HepG2 (cell line): Measurements from ENCODE around the gene FAAP100. TPM values are rescaled to one million over a fixed set of nuclear protein-coding genes. Genes with fewer than 3 reads are reported as not detected.
A peak's percentile ranks its signal among the peaks of the same experiment; 100 is the strongest.

Experiments
- AKAP8 ChIP-seq: sonication (generic); formaldehyde crosslinking; IDR thresholded peaks from 2 replicates; pipeline ENCODE4 v1.5.1; 2020; ENCODE audit warnings: mild to moderate bottlenecking, missing genetic modification reagents
- BRD4 ChIP-seq: sonication (generic); formaldehyde crosslinking; IDR thresholded peaks from 2 replicates; pipeline ENCODE4 v1.4.0; 2020; ENCODE audit warnings: missing genetic modification reagents
- CEBPG ChIP-seq: IDR thresholded peaks from 2 replicates; pipeline ENCODE4 v1.6.1; 2016
- DMAP1 ChIP-seq: IDR thresholded peaks from 2 replicates; pipeline ENCODE4 v1.6.1; 2016
- E2F1 ChIP-seq: sonication (generic); formaldehyde crosslinking; IDR thresholded peaks from 2 replicates; pipeline ENCODE4 v1.5.0; 2020; ENCODE audit warnings: missing genetic modification reagents
- ETV6 ChIP-seq: sonication (generic); formaldehyde crosslinking; conservative IDR thresholded peaks from 2 replicates; pipeline ENCODE4 v1.4.0; 2020; ENCODE audit warnings: missing genetic modification reagents
- GTF2F1 ChIP-seq: fragments of 150-350 bp; IDR thresholded peaks from 2 replicates; pipeline ENCODE4 v1.6.1; 2014; ENCODE audit warnings: low read length
- PLRG1 ChIP-seq: fragments of 450-650 bp; conservative IDR thresholded peaks from 2 replicates; pipeline ENCODE4 v1.6.1; 2016
- PRDM4 ChIP-seq: sonication (generic); formaldehyde crosslinking; IDR thresholded peaks from 2 replicates; pipeline ENCODE4 v1.9.0; 2021; ENCODE audit warnings: missing genetic modification reagents, borderline replicate concordance
- SP5 ChIP-seq: IDR thresholded peaks from 2 replicates; pipeline ENCODE4 v1.6.1; 2016; ENCODE audit warnings: low read depth, borderline replicate concordance
- XRCC5 ChIP-seq: fragments of 200-400 bp; formaldehyde crosslinking; optimal IDR thresholded peaks from 2 replicates; pipeline ENCODE3; 2017; ENCODE audit warnings: mild to moderate bottlenecking, low read length
- ZNF264 ChIP-seq: sonication (generic); formaldehyde crosslinking; IDR thresholded peaks from 2 replicates; pipeline ENCODE4 v1.4.0; 2020; ENCODE audit warnings: missing genetic modification reagents
- ZNF34 ChIP-seq: sonication (generic); formaldehyde crosslinking; IDR thresholded peaks from 2 replicates; pipeline ENCODE4 v1.4.0; 2020; ENCODE audit warnings: mild to moderate bottlenecking, missing genetic modification reagents, borderline replicate concordance
- ZNF790 ChIP-seq: sonication (generic); formaldehyde crosslinking; IDR thresholded peaks from 2 replicates; pipeline ENCODE4 v1.8.0; 2022; ENCODE audit warnings: missing genetic modification reagents, mild to moderate bottlenecking, borderline replicate concordance
- ZSCAN20 ChIP-seq: sonication (generic); formaldehyde crosslinking; IDR thresholded peaks from 2 replicates; pipeline ENCODE4 v1.4.0; 2020; ENCODE audit warnings: missing genetic modification reagents, mild to moderate bottlenecking, borderline replicate concordance
- polyA plus RNA-seq, 8 experiments: library from polyadenylated mRNA; depleted of rRNA in 3 of 8; stranded (reverse) in 7 of 8; unstranded in 1 of 8; fragments of >200 nt; fragmentation: Illumina TruSeq in 4 of 8; extraction: Trizol in 4 of 8; gene quantifications; 2 replicates each; pipeline versions ENCODE4 v1.2.1 to v1.2.3, GENCODE V29; 2011 to 2016; ENCODE audit warnings: low read depth in 4 of 8, missing spikeins in 1 of 8, mixed read lengths in 1 of 8; ENCODE audit not compliant: insufficient read depth in 1 of 8
- total RNA-seq, 5 experiments: library from RNA; depleted of rRNA; stranded (reverse); fragments of >200 nt; fragmentation: Illumina TruSeq; extraction: Trizol; gene quantifications; 2 replicates each; pipeline ENCODE4 v1.2.3, GENCODE V29; 2016; ENCODE audit warnings: low read depth in 1 of 5
- TF ChIP-seq, protein P1 (sequence below): sonication (generic); formaldehyde crosslinking; IDR thresholded peaks from 2 replicates; pipeline ENCODE4 v1.5.0; 2020; ENCODE audit warnings: mild to moderate bottlenecking, missing genetic modification reagents, borderline replicate concordance
- TF ChIP-seq, protein P2 (sequence below): sonication (generic); formaldehyde crosslinking; IDR thresholded peaks from 2 replicates; pipeline ENCODE4 v1.5.0; 2020; ENCODE audit warnings: mild to moderate bottlenecking, missing genetic modification reagents, moderate library complexity

The FAAP100 gene
- total and polyA plus RNA-seq, 2 of the 13 experiments (the other 11 are each of a cell fraction or from before 2014, with no cell fraction given), result 7.6 to 20.8 TPM

GRCh38 chr17:81537343-81537855 is 14.8 kb downstream of the FAAP100 start (continued):
- TF ChIP-seq E2F1 (no peak), ZNF790 (CRISPR knock-in tag) (no peak), ZSCAN20 (CRISPR knock-in tag) (no peak), ZNF264 (CRISPR knock-in tag) (no peak), ZNF34 (CRISPR knock-in tag) (no peak), AKAP8 (CRISPR knock-in tag) (peak; percentile 46; the same call in 1 of the 2 replicates), XRCC5 (peak; percentile 35), CEBPG (no peak), DMAP1 (CRISPR knock-in tag) (no peak), GTF2F1 (no peak), SP5 (CRISPR knock-in tag) (no peak), ETV6 (CRISPR knock-in tag) (no peak), BRD4 (no peak), PLRG1 (no peak), PRDM4 (no peak)
- TF ChIP-seq, protein P1, sequence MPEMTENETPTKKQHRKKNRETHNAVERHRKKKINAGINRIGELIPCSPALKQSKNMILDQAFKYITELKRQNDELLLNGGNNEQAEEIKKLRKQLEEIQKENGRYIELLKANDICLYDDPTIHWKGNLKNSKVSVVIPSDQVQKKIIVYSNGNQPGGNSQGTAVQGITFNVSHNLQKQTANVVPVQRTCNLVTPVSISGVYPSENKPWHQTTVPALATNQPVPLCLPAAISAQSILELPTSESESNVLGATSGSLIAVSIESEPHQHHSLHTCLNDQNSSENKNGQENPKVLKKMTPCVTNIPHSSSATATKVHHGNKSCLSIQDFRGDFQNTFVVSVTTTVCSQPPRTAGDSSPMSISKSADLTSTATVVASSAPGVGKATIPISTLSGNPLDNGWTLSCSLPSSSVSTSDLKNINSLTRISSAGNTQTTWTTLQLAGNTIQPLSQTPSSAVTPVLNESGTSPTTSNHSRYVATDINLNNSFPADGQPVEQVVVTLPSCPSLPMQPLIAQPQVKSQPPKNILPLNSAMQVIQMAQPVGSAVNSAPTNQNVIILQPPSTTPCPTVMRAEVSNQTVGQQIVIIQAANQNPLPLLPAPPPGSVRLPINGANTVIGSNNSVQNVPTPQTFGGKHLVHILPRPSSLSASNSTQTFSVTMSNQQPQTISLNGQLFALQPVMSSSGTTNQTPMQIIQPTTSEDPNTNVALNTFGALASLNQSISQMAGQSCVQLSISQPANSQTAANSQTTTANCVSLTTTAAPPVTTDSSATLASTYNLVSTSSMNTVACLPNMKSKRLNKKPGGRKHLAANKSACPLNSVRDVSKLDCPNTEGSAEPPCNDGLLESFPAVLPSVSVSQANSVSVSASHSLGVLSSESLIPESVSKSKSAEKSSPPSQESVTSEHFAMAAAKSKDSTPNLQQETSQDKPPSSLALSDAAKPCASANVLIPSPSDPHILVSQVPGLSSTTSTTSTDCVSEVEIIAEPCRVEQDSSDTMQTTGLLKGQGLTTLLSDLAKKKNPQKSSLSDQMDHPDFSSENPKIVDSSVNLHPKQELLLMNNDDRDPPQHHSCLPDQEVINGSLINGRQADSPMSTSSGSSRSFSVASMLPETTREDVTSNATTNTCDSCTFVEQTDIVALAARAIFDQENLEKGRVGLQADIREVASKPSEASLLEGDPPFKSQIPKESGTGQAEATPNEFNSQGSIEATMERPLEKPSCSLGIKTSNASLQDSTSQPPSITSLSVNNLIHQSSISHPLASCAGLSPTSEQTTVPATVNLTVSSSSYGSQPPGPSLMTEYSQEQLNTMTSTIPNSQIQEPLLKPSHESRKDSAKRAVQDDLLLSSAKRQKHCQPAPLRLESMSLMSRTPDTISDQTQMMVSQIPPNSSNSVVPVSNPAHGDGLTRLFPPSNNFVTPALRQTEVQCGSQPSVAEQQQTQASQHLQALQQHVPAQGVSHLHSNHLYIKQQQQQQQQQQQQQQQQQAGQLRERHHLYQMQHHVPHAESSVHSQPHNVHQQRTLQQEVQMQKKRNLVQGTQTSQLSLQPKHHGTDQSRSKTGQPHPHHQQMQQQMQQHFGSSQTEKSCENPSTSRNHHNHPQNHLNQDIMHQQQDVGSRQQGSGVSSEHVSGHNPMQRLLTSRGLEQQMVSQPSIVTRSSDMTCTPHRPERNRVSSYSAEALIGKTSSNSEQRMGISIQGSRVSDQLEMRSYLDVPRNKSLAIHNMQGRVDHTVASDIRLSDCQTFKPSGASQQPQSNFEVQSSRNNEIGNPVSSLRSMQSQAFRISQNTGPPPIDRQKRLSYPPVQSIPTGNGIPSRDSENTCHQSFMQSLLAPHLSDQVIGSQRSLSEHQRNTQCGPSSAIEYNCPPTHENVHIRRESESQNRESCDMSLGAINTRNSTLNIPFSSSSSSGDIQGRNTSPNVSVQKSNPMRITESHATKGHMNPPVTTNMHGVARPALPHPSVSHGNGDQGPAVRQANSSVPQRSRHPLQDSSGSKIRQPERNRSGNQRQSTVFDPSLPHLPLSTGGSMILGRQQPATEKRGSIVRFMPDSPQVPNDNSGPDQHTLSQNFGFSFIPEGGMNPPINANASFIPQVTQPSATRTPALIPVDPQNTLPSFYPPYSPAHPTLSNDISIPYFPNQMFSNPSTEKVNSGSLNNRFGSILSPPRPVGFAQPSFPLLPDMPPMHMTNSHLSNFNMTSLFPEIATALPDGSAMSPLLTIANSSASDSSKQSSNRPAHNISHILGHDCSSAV (CRISPR knock-in tag), result no peak
- TF ChIP-seq, protein P2, sequence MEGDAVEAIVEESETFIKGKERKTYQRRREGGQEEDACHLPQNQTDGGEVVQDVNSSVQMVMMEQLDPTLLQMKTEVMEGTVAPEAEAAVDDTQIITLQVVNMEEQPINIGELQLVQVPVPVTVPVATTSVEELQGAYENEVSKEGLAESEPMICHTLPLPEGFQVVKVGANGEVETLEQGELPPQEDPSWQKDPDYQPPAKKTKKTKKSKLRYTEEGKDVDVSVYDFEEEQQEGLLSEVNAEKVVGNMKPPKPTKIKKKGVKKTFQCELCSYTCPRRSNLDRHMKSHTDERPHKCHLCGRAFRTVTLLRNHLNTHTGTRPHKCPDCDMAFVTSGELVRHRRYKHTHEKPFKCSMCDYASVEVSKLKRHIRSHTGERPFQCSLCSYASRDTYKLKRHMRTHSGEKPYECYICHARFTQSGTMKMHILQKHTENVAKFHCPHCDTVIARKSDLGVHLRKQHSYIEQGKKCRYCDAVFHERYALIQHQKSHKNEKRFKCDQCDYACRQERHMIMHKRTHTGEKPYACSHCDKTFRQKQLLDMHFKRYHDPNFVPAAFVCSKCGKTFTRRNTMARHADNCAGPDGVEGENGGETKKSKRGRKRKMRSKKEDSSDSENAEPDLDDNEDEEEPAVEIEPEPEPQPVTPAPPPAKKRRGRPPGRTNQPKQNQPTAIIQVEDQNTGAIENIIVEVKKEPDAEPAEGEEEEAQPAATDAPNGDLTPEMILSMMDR (CRISPR knock-in tag), result peak; percentile 85
